Stimulated activated CD8-positive, alpha-beta memory T cell treated with anti-CD3 and anti-CD28 coated beads, Interleukin-4, amount 100 ng/mL, for 4 hours (primary cell): Measurements from ENCODE around the gene CPM.

Source experiments
- DNase-seq, 2 donors: peaks; one replicate each; pipeline ENCODE4 v3.0.0-alpha.2; 2020; ENCODE audit warnings: low read depth in 2 of 2, low spot score in 1 of 2

Gene CPM

GRCh38 chr12:68932961-68933893 lies at the start of gene CPM:
TSS of gene CPM (minus strand) at chr12:68933171. CDS start at chr12:68932837, 334 bp downstream.
- peak; percentile 20 to 29 for DNase-seq

- DNase-seq, result no peak
These were observed 48.5 kb upstream of the CPM start for GRCh38 chr12:68981516-68981915.

GRCh38 chr12:68980476-68981212 lies 47.7 kb upstream of the CPM start:
- DNase-seq, result no peak

- DNase-seq, result no peak
These were observed 45.7 kb upstream of the CPM start for GRCh38 chr12:68978678-68979077.

DNA sequence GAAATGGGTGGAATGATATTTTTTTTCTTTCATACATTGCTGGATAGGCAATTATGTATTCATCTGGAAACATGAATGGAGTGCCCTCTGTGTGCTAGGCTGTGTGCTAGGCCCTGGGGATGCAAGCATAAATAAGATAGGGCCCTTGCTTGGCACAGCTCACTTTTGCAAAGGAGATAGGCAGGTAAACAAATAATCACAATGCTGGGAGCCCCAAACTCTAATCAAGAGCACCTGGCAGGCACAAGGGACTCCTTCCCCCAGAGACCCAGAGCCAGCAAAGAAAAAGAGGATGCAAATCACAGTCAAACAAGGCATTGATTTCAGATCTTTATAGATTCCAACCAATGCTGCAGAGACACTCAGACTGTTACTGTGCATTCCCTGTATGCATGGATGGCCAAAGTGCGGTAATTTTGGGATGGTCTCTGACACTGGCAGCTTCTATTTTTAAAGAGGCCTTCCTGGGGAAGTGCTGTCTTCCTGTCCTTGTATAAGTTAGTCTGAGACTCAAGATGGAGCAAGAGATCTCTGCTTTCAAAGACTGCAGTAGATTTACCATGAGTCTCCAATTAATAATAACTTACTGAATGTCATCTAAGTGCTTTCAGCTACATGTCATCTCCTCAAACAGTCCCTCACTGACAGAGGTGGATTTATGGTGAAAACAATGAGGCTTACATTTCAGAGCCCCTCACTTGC lies 45.1 kb upstream of the CPM start:
- no peak for DNase-seq

DNA sequence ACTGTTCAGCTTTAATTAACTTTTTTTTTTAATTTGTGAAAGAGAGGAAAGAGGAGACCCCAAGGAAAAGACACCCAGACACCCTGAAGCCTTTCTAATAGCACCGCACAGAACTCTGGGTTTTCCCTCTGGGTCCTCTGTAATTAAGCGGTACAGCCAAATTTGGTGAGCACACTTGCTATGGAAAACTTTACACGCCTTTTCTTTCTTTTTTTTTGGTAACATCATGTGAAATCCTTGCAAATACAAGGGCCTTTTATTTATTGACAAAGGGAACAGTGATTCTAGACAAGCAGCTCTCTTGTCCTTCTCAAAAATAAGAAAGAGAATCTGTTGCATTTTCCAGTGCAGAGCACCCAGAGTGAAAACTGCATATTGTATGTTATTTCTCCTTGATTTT lies 44.4 kb upstream of the CPM start:
- DNase-seq, result no peak

- DNase-seq, result no peak
These were observed 43.4 kb upstream of the CPM start for GRCh38 chr12:68976395-68976841.

GRCh38 chr12:68975811-68976210 lies 42.8 kb upstream of the CPM start:
- no peak for DNase-seq

- DNase-seq, result no peak
These were observed 39.6 kb upstream of the CPM start for GRCh38 chr12:68972595-68972994.

DNA sequence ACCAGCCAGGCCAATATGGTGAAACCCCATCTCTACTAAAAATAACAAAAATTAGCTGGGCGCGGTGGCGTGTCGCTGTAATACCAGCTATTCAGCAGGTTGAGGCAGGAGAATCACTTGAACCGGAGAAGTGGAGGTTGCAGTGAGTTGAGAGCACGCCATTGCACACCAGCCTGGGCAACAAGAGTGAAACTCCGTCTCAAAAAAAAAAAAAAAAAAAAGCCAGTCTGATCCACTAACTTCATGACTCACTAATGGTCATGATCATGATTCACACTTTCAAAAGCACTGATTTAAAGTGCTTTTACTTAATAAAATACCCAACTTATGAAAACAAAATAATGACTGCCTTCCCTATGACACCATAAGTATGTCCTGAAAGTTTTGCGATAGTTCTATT lies 38.4 kb upstream of the CPM start:
- DNase-seq, result no peak

- no peak for DNase-seq
These were observed 38.0 kb upstream of the CPM start for GRCh38 chr12:68970951-68971350.

DNA sequence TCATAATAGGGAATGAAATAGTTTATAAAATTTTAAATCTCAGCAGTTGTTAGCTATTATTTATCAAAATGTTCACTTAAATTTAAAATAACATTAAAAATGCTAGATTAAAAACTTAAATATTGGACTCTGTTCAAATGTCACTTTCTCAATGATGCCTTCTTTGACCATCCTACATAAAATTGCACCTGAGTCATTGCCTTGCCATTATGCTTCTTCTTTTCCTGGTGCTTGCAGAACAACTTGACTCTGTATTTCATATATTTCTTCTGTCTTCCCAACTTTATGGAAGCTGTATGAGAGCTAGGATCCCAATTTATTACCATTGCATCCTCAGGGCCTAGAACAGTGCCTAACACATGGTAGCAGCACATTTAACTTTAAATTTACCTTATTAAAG lies 37.3 kb upstream of the CPM start:
- DNase-seq, result no peak

GRCh38 chr12:68967046-68967445 lies 34.1 kb upstream of the CPM start:
- no peak for DNase-seq

GRCh38 chr12:68963856-68964745 lies 31.1 kb upstream of the CPM start:
- DNase-seq, result no peak

- no peak for DNase-seq
These were observed 30.2 kb upstream of the CPM start for GRCh38 chr12:68962877-68963855.

DNA sequence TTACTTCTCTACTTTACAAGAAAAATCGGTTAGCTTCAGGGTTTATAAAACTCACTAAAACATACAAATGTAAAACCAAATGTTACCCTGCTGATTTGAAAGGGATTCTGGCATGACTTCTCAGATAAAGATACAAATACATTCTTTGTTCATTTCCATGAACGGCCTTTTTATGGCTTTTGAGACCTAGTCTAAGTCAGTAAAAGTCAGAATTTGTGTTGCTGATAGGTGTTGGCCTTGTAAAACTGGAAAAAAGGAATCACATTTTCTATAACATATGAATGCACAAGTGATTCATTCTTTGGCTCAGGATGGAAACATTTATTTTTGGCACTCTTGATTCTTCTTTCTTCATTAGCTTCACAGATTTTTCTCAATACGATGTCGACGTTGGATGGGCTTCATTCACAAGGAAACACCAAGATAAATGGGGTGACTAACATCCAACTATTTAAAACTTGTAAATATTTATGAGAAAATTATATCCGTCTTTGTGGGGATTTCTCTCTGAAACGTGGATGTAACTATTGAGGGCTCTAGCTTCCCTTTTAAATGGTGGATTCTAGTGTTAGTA lies 27.0 kb upstream of the CPM start:
- DNase-seq, result no peak

DNA sequence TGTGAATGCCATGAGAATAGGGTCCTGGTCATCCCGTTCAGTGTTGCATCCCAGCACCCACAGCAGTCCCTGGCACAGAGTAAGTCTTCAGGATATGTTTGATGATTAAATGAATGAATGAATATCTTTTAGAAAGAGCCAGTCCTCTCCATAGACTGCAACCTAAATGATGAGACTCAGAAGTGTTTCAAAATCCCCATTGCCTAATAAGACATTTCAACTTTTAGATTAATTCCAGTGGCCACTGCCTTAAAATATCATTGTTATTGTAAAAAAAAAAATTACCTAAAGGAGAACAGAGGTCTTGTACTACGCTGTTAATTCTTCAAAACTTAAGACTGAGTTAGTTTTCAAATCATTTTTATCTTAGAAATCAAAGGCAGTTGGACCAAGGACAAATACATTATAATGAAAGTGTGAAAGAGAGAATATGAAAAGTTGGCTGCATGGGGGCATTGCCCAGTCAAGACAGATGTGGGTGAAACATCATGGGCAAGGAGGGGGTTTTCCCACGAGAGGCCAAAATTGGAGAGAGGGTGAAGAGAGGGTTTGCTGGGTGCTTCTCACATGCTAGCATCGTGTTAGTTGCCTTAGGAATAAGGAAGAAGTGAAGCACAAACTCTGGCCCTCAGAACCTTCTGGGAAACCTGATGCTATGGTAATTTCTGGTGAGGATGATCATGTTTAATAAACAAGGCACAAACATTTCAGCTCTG lies 26.3 kb upstream of the CPM start:
- DNase-seq, result no peak

DNA sequence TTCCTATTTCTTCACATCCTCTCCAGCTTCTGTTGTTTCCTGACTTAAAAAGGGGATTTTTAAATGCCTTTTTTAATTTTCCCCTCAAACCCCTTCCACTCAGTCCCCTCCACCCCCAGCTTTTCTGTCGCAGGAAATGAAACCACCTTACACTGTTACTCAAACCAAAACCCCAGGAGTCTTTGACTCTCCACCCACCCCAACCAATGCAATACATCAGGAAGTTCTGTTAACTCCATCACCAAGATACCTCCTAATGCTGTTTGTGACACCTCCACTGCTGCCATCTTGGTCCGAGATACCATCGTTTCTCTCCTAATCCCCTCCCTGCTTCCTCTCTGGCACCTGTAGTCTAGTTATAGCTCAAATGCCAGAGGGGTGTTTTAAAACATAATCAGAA lies 25.4 kb upstream of the CPM start:
- DNase-seq, result no peak
